Measurements from ENCODE around the gene CDC45.

The CDC45 gene

GRCh38 chr22:19466848-19467752, 12.6 kb upstream of the CDC45 start:
- DNase-seq (ENCODE audit: extremely low read depth, low read depth): no peak
- no peak for TF ChIP-seq CTCF (IDR thresholded peaks at IDR 0.05; ENCODE audit: low read depth, low read length)

GRCh38 chr22:19467912-19468311, 11.8 kb upstream of the CDC45 start:
- no peak for TF ChIP-seq CTCF (IDR thresholded peaks at IDR 0.05; ENCODE audit: low read depth, low read length)
- no peak for DNase-seq (ENCODE audit: extremely low read depth, low read depth)

GRCh38 chr22:19469421-19469820, 10.3 kb upstream of the CDC45 start:
- DNase-seq (ENCODE audit: extremely low read depth, low read depth): no peak
- TF ChIP-seq CTCF (IDR thresholded peaks at IDR 0.05; ENCODE audit: low read depth, low read length): no peak

GRCh38 chr22:19470010-19470409, 9.7 kb upstream of the CDC45 start:
- TF ChIP-seq CTCF (IDR thresholded peaks at IDR 0.05; ENCODE audit: low read depth, low read length): no peak
- no peak for DNase-seq (ENCODE audit: extremely low read depth, low read depth)

GRCh38 chr22:19471572-19471971, 8.1 kb upstream of the CDC45 start:
- no peak for TF ChIP-seq CTCF (IDR thresholded peaks at IDR 0.05; ENCODE audit: low read depth, low read length)
- no peak for DNase-seq (ENCODE audit: extremely low read depth, low read depth)

- DNase-seq (ENCODE audit: extremely low read depth, low read depth): no peak
- TF ChIP-seq CTCF (IDR thresholded peaks at IDR 0.05; ENCODE audit: low read depth, low read length): no peak
Measured at GRCh38 chr22:19472233-19472632, 7.5 kb upstream of the CDC45 start.

- no peak for TF ChIP-seq CTCF (IDR thresholded peaks at IDR 0.05; ENCODE audit: low read depth, low read length)
- no peak for DNase-seq (ENCODE audit: extremely low read depth, low read depth)
Measured at GRCh38 chr22:19473578-19473977, 6.1 kb upstream of the CDC45 start.

Data from AG09319 (cell line).